Measurements from ENCODE around the gene HOXB4. TPM values are rescaled to one million over a fixed set of nuclear protein-coding genes. Genes with fewer than 3 reads are reported as not detected.

The HOXB4 gene
- total and polyA plus RNA-seq, 10 of the 15 experiments (the other 5 are each of a cell fraction or from before 2014, with no cell fraction given): 0.35 to 5.8 (median 3.0) TPM

DNA sequence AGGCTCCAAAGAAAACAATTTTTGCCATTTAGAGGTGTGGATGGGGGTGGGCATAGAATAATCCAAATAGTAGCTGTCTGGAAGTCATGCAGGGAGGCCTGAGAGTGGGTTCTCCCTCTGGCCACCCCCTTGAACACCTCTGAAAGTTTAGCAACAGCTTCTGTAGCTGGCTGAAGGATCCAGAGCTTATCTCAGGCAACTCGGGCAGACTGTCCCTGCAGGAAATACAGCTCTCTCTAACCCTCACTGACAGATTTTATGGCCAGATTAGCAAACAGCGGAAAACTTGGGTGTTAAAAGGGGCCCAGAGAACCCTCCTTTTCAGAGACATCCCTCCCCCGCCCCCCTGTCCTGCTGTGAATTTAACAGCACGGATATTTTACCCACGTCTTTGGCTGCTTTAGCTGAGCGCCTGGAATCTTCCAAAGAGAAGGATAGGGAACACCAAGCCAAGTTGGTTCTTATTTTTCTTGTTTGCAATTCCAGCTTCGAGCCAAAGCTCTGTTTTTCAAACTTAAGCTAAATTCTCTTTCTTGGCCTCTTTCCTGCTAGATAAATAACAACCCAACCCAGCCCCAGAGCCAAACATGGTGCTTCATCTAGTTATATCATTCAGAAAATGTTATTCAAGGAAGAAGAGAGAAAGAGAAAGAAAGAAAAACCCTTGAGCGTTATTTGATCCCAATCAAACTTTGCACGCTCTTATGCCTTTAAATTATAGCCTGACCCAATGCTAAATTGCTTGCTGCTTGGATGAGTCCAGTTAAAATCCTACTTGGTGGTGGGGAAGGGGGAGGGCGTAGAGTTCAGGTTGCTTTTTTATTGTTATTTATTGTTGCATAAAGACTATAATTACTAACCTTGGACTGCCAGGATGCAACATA lies 31.0 kb downstream of the HOXB4 start:
- ChIA-PET POLR2A (interaction anchor here (0.6 to 1.7 kb wide), 6 partner anchors 8 to 1123 kb away, joined by 3 to 8 read pairs (median 4); no protein-coding TSS in a partner anchor), CTCF (interaction anchor here (0.7 to 1.1 kb wide), 3 partner anchors 46 to 288 kb away, joined by 3 to 4 read pairs (median 3); no protein-coding TSS in a partner anchor), SMC1A (ENCODE audit: uncharacterized antibody, unreplicated experiment) (interaction anchor here (0.9 to 1.8 kb wide), 6 partner anchors 8 to 195 kb away, joined by 3 to 5 read pairs (median 4); no protein-coding TSS in a partner anchor), RAD21 (ENCODE audit: unreplicated experiment) (interaction anchor here (1.3 to 1.4 kb wide), 2 partner anchors 28 to 54 kb away, joined by 3 to 4 read pairs; no protein-coding TSS in a partner anchor)
- peaks cover 0 to 3% of the 10 kb centered on the region in 2 experiments; a peak in 1 of 4 replicates for H3K27me3 ChIP-seq (replicated peaks in 1 of 2; ENCODE audit: control insufficient read depth in 2 of 2, insufficient read depth in 2 of 2, low read length in 1 of 2)
- no peak overlapping the region for H3K9ac ChIP-seq (ENCODE audit: control insufficient read depth, insufficient read depth, low read length)
- H3K4me1 ChIP-seq (ENCODE audit: control insufficient read depth, insufficient read depth, low read length): peaks cover 7% of the 10 kb centered on the region
- DNase-seq (ENCODE audit: low read depth, low spot score) (no peak), FAIRE-seq (no peak), ATAC-seq (no peak)
- intact Hi-C loops (cut with micrococcal nuclease; ENCODE audit: unreplicated experiment): no loop called here
- in situ Hi-C loops (cut with MboI): no loop called here
- H3K36me3 ChIP-seq (ENCODE audit: control insufficient read depth in 2 of 2, insufficient read depth in 2 of 2, low read length in 1 of 2): peaks cover 0 to 6% of the 10 kb centered on the region in 2 experiments; a peak in 2 of 4 replicates
- H2AFZ ChIP-seq (ENCODE audit: control insufficient read depth, low read depth, low read length): no peak overlapping the region
- TF ChIP-seq, protein P1, sequence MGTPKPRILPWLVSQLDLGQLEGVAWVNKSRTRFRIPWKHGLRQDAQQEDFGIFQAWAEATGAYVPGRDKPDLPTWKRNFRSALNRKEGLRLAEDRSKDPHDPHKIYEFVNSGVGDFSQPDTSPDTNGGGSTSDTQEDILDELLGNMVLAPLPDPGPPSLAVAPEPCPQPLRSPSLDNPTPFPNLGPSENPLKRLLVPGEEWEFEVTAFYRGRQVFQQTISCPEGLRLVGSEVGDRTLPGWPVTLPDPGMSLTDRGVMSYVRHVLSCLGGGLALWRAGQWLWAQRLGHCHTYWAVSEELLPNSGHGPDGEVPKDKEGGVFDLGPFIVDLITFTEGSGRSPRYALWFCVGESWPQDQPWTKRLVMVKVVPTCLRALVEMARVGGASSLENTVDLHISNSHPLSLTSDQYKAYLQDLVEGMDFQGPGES (IDR thresholded peaks at IDR 0.05): no peak
- no peak for TF ChIP-seq CREB1 (IDR thresholded peaks at IDR 0.05; ENCODE audit: low read depth)
- TF ChIP-seq POLR2AphosphoS5 (IDR thresholded peaks at IDR 0.05; ENCODE audit: low read length): no peak
- TF ChIP-seq SIN3A (IDR thresholded peaks at IDR 0.05; ENCODE audit: low read depth, low read length): no peak
- no peak for TF ChIP-seq SMARCA5 (IDR thresholded peaks at IDR 0.05)
- no peak for TF ChIP-seq LARP7 (IDR thresholded peaks at IDR 0.05)
- no peak for TF ChIP-seq PAX5 (IDR thresholded peaks at IDR 0.05; ENCODE audit: borderline replicate concordance, low read depth, low read length)
- TF ChIP-seq EZH2 (IDR thresholded peaks at IDR 0.05; ENCODE audit: borderline replicate concordance, control insufficient read depth, low read depth, low read length): no peak
- TF ChIP-seq IKZF2 (IDR thresholded peaks at IDR 0.05): no peak
- no peak for TF ChIP-seq NRF1 (conservative IDR thresholded peaks at IDR 0.05; ENCODE audit: low read depth, low read length)
- TF ChIP-seq, protein P2, sequence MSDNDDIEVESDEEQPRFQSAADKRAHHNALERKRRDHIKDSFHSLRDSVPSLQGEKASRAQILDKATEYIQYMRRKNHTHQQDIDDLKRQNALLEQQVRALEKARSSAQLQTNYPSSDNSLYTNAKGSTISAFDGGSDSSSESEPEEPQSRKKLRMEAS (IDR thresholded peaks at IDR 0.05; ENCODE audit: low read depth, low read length): no peak
- TF ChIP-seq, protein P3, sequence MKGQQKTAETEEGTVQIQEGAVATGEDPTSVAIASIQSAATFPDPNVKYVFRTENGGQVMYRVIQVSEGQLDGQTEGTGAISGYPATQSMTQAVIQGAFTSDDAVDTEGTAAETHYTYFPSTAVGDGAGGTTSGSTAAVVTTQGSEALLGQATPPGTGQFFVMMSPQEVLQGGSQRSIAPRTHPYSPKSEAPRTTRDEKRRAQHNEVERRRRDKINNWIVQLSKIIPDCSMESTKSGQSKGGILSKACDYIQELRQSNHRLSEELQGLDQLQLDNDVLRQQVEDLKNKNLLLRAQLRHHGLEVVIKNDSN (IDR thresholded peaks at IDR 0.05; ENCODE audit: borderline replicate concordance, extremely low read length, insufficient read depth, low read depth, low read length): no peak
- TF ChIP-seq, protein P4, sequence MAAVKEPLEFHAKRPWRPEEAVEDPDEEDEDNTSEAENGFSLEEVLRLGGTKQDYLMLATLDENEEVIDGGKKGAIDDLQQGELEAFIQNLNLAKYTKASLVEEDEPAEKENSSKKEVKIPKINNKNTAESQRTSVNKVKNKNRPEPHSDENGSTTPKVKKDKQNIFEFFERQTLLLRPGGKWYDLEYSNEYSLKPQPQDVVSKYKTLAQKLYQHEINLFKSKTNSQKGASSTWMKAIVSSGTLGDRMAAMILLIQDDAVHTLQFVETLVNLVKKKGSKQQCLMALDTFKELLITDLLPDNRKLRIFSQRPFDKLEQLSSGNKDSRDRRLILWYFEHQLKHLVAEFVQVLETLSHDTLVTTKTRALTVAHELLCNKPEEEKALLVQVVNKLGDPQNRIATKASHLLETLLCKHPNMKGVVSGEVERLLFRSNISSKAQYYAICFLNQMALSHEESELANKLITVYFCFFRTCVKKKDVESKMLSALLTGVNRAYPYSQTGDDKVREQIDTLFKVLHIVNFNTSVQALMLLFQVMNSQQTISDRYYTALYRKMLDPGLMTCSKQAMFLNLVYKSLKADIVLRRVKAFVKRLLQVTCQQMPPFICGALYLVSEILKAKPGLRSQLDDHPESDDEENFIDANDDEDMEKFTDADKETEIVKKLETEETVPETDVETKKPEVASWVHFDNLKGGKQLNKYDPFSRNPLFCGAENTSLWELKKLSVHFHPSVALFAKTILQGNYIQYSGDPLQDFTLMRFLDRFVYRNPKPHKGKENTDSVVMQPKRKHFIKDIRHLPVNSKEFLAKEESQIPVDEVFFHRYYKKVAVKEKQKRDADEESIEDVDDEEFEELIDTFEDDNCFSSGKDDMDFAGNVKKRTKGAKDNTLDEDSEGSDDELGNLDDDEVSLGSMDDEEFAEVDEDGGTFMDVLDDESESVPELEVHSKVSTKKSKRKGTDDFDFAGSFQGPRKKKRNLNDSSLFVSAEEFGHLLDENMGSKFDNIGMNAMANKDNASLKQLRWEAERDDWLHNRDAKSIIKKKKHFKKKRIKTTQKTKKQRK (IDR thresholded peaks at IDR 0.05; ENCODE audit: low read depth, low read length): no peak
- no peak for TF ChIP-seq MTA2 (IDR thresholded peaks at IDR 0.05; ENCODE audit: low read depth)
- TF ChIP-seq POLR2A (IDR thresholded peaks at IDR 0.05; ENCODE audit: low read depth, low read length): no peak
- no peak for TF ChIP-seq SMAD1 (IDR thresholded peaks at IDR 0.05; ENCODE audit: low read depth, partially characterized antibody)
- no peak for TF ChIP-seq ASH2L (IDR thresholded peaks at IDR 0.05; ENCODE audit: borderline replicate concordance, low read depth)
- TF ChIP-seq, protein P5, sequence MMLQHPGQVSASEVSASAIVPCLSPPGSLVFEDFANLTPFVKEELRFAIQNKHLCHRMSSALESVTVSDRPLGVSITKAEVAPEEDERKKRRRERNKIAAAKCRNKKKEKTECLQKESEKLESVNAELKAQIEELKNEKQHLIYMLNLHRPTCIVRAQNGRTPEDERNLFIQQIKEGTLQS (IDR thresholded peaks at IDR 0.05; ENCODE audit: borderline replicate concordance, extremely low read depth, low read depth, low read length): no peak
- H3K9me3 ChIP-seq (replicated peaks; ENCODE audit: control insufficient read depth, insufficient read depth, low read length): no peaks in the 10 kb centered on the region
- no peak overlapping the region for H3K4me2 ChIP-seq (ENCODE audit: control insufficient read depth, insufficient read depth)
- peaks cover 6% of the 10 kb centered on the region for H3K79me2 ChIP-seq (ENCODE audit: control insufficient read depth, insufficient read depth, low read length)
- H4K20me1 ChIP-seq (ENCODE audit: control insufficient read depth, insufficient read depth): no peaks in the 10 kb centered on the region
- H3K4me3 ChIP-seq: no peak overlapping the region
- 50% methylated on average over 10 of the region's 10 CpGs for WGBS (ENCODE audit: insufficient coverage, insufficient replicate concordance, low lambda C conversion rate, missing lambda C conversion rate)
- no peak overlapping the region for H3K27ac ChIP-seq (ENCODE audit: control insufficient read depth, insufficient read depth)
- BruUV-seq (replicated peaks): no TSS peak

Measured in GM12878 (cell line).